Activated effector memory CD4-positive, alpha-beta T cell treated with Interleukin-2 at 50 U/mL for 16 hours (primary cell): ENCODE results near the gene AHSP.
"Not testable (repeated sequence)": the region's sequence is repeated elsewhere in the genome, so short reads cannot be mapped to it uniquely, and the experiment has no call there.

ENCODE experiments used
- DNase-seq: peaks from one replicate; pipeline ENCODE4 v3.0.0-alpha.2; 2020

The AHSP gene, protein sequence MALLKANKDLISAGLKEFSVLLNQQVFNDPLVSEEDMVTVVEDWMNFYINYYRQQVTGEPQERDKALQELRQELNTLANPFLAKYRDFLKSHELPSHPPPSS

GRCh38 chr16:31527734-31528274, at the start of gene AHSP:
TSS of gene AHSP (plus strand) at chr16:31527900. CDS start at chr16:31528140, 240 bp downstream.
- no peak for DNase-seq

GRCh38 chr16:31478956-31479355, 48.7 kb upstream of the AHSP start:
- DNase-seq = no peak

GRCh38 chr16:31479751-31480150, 47.9 kb upstream of the AHSP start:
- DNase-seq = no peak

- DNase-seq = no peak
Observed at GRCh38 chr16:31480851-31481536, 46.7 kb upstream of the AHSP start.

DNA sequence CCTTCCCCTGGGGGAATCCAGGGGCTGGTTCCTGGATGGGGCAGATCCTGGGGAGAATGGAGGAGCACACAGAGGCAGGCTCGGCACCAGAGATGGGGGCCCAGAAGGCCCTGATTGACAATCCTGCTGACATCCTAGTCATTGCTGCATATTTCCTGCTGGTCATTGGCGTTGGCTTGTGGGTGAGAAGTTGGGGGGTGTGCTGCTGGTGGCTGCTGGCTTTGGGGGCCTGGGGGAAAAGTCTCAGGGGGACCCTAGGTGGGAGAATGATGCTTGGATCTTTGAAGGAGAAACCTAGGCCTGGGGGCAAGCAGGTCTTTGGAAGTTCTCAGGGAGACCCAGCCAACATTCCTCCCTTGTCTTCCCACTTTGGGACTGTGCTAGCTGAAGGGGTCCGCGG, 44.6 kb upstream of the AHSP start, which contains the start of gene SLC5A2:
TSS of gene SLC5A2 (plus strand) at position 43 of the 400 bp plus-strand sequence. CDS start at position 57, 14 bp downstream.
- DNase-seq = no peak

DNA sequence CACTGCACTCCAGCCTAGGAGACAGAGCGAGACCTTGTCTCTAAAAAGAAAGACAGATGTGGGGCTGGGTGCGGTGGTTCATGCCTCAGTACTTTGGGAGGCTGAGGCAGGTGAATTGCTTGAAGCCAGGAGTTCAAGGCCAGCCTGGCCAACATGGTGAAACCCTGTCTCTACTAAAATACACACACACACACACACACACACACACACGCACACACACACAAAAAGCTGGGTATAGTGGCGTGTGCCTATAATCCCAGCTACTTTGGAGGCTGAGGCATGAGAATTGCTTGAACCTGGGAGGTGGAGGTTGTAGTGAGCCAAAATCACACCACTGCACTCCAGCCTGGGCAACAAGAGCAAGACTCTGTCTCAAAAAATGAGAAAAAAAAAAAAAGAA, 43.7 kb upstream of the AHSP start:
- DNase-seq = not testable (repeated sequence)

GRCh38 chr16:31484491-31485171, 43.1 kb upstream of the AHSP start:
- no peak for DNase-seq

- DNase-seq = no peak
Observed at GRCh38 chr16:31485571-31485970, 42.1 kb upstream of the AHSP start.

DNA sequence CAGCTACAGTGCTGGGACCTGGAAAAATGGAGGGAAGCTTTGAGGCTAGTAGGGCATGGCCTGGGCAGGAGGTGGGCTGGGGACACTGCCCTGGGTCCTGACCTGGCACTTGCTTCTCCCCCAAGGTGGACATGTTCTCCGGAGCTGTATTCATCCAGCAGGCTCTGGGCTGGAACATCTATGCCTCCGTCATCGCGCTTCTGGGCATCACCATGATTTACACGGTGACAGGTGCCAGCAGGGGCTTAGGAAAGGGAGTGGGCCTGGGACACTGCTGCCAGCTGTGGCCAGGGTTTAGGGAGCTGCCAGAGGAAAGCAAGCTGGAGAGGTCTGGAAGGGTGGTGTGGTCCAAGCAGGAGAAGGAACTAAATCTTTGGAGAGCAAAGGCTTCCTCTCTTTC, 41.7 kb upstream of the AHSP start:
- DNase-seq = no peak

- no peak for DNase-seq
Observed at GRCh38 chr16:31487071-31487719, 40.5 kb upstream of the AHSP start.

DNA sequence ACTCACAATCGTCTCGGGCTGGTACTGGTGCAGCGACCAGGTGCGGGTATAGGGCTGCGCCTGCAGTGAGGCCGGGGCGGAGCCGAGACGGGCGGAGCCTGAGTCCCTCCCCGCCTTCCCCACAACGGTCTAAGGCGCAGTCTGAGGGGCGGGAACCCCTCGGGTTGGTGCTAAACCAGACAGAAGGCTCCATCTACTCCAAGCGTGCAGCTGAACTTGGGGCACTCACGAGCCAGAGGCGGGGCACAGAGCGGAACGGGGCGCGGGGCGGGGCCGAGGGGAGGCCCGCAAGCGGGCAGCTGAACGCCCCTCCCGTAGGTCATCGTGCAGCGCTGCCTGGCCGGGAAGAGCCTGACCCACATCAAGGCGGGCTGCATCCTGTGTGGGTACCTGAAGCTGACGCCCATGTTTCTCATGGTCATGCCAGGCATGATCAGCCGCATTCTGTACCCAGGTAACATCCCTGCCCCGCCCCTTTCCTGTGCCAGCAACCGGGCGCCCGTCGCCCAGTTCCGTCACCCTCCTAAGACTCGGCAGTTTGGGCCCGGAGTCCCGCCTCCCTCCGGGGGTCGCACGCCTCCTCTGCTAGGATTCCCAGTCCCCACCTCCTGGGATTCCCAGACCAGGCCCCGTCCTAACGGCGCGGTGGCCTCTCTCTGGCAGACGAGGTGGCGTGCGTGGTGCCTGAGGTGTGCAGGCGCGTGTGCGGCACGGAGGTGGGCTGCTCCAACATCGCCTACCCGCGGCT, 39.8 kb upstream of the AHSP start:
- peak; percentile 73 for DNase-seq

GRCh38 chr16:31488468-31489297, 39.0 kb upstream of the AHSP start:
- no peak for DNase-seq

GRCh38 chr16:31489298-31489564, 38.5 kb upstream of the AHSP start:
- no peak for DNase-seq

DNA sequence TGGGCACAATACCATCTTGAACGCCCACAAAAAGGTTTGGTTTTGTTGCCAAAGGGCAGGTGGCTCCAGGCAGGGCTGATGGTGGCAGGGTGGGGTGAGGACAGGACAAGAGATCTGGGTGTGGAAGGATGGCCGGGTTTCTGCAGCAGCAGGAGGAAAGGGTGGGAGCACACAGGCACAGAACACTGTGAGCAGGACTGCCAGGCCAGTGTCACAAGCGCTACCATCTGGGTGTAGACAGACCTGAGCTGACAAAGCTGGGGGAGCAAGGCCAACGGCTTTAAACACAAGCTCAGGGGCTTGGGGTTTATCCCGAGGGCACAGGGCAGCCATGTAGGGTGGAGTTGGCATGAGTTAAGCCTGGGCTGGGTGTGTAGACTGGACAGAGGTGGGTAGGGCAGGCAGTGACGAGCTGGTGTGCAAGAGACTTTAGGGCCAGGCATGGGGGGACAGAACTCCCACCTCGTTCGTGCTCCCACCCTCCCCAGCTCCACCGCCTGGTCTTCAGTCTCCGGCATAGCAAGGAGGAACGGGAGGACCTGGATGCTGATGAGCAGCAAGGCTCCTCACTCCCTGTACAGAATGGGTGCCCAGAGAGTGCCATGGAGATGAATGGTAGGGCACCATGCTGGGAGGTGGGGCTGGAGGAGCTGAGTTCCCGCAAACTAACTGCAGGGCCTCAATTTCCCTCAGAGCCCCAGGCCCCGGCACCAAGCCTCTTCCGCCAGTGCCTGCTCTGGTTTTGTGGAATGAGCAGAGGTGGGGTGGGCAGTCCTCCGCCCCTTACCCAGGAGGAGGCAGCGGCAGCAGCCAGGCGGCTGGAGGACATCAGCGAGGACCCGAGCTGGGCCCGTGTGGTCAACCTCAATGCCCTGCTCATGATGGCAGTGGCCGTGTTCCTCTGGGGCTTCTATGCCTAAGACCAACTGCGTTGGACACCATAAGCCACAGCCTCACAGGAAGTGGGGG, 37.8 kb upstream of the AHSP start:
- no peak for DNase-seq

- DNase-seq = no peak
Observed at GRCh38 chr16:31491778-31492418, 35.8 kb upstream of the AHSP start.

- DNase-seq = no peak
Observed at GRCh38 chr16:31493506-31494125, 34.1 kb upstream of the AHSP start.

DNA sequence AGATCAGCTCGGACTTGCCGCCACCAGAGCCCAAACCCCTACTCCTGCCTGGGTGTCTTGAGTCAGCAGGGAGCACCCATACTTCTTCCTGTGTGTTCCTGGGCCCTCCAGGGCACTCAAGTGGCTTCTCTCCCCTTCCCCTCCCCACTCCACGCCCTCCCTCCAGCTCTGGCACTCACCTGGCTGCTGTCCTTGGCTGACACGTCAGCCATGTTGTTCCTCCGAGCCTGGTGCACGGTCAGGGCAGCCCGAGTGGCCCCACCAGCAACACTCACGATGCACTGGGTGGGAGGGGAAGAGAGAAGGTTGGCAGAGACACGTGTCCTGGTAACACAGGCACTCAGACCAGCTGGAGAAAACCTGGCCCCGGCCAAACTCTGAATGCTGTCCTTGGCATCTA, 31.0 kb upstream of the AHSP start:
- DNase-seq = no peak

DNA sequence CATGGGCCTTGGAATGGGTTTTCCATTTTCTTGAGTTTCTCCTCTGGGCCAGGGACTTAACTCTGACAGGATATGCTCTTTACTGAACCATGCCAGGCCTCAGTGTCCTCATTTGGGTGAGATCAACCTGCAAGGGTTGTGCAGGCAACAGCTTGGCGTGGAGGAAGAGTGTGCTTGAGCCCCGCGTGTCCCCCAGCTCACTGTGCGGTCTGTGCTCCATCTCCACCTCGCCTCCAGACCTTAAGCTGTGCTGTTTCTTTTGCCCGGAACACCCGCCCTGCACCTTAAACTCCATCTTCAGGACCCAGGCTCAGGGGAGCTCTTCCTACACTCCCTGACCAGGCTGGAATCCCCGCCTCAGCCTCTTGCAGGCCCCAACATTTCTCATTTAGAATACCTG, 29.2 kb upstream of the AHSP start:
- DNase-seq = no peak

GRCh38 chr16:31499928-31500327, 27.8 kb upstream of the AHSP start:
- no peak for DNase-seq
